Measurements from ENCODE around the gene MYLK. TPM values are rescaled to one million over a fixed set of nuclear protein-coding genes. Genes with fewer than 3 reads are reported as not detected.
"Not testable (repeated sequence)": the region's sequence is repeated elsewhere in the genome, so short reads cannot be mapped to it uniquely, and the experiment has no call there.

MYLK gene
- total and polyA plus RNA-seq, 2 donors (not counting 1 experiment from before 2014, with no cell fraction given) = 0.51 TPM; not detected in 1

DNA sequence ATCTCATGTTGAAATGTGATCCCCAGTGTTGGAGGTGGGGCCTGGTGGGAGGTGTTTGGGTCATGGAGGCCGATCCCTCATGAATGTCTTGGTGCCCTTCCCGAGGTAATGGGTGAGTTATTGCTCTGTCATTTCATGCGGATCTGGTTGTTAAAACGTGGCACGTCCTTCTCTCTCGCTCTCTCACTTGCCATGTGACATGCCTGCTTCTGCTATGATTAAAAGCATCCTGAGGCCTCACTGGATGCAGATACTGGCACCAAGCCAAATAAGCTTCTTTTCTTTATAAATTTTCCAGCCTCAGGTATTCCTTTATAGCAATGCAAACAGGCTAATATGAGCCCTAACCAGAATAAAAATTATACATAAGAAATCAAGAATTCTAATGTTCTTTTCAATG, 267.5 kb downstream of the MYLK start:
- Mint-ChIP-seq H3K27me3 (no peaks in the 10 kb centered on the region), H3K27ac (no peak overlapping the region), H3K9me3 (ENCODE audit: insufficient read depth) (no peaks in the 10 kb centered on the region), H3K4me3 (no peak overlapping the region), H3K4me1 (peaks cover 20% of the 10 kb centered on the region)
- no peaks in the 10 kb centered on the region for H3K27me3 ChIP-seq (replicated peaks in 1 of 4; ENCODE audit: control extremely low read depth in 1 of 4, control insufficient read depth in 3 of 4, insufficient read depth in 4 of 4, low read length in 3 of 4)
- no peak overlapping the region for H3K27ac ChIP-seq (ENCODE audit: low read length in 2 of 2)
- no peak for TF ChIP-seq EZH2 (IDR thresholded peaks at IDR 0.05; ENCODE audit: borderline replicate concordance, insufficient read depth, low read depth, low read length, poor library complexity, severe bottlenecking)
- TF ChIP-seq, protein P1, sequence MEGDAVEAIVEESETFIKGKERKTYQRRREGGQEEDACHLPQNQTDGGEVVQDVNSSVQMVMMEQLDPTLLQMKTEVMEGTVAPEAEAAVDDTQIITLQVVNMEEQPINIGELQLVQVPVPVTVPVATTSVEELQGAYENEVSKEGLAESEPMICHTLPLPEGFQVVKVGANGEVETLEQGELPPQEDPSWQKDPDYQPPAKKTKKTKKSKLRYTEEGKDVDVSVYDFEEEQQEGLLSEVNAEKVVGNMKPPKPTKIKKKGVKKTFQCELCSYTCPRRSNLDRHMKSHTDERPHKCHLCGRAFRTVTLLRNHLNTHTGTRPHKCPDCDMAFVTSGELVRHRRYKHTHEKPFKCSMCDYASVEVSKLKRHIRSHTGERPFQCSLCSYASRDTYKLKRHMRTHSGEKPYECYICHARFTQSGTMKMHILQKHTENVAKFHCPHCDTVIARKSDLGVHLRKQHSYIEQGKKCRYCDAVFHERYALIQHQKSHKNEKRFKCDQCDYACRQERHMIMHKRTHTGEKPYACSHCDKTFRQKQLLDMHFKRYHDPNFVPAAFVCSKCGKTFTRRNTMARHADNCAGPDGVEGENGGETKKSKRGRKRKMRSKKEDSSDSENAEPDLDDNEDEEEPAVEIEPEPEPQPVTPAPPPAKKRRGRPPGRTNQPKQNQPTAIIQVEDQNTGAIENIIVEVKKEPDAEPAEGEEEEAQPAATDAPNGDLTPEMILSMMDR (IDR thresholded peaks at IDR 0.05) = no peak
- CTCF ChIA-PET = no interaction called here
- DNase-seq (no peak), ATAC-seq (ENCODE audit: low read depth) (no peak)
- POLR2A ChIA-PET = no interaction called here
- H3K4me1 ChIP-seq (ENCODE audit: control insufficient read depth in 2 of 2, insufficient read depth in 2 of 2, low read length in 2 of 2) = peaks cover 15 to 18% of the 10 kb centered on the region in 2 donors
- no peak overlapping the region for H3K9ac ChIP-seq (ENCODE audit: low read length)
- no peaks in the 10 kb centered on the region for H4K20me1 ChIP-seq (ENCODE audit: control insufficient read depth, insufficient read depth, low read length, poor library complexity, severe bottlenecking)
- no peaks in the 10 kb centered on the region for H3K9me3 ChIP-seq (ENCODE audit: control extremely low read depth in 1 of 3, control insufficient read depth in 2 of 3, insufficient read depth in 1 of 3, low read length in 2 of 3)
- no peak overlapping the region for H2AFZ ChIP-seq (ENCODE audit: insufficient read depth, low read depth, low read length, poor library complexity, severe bottlenecking)
- 98% methylated on average over 6 of the region's 6 CpGs for WGBS (ENCODE audit: insufficient coverage)
- intact Hi-C loops (cut with micrococcal nuclease) = no loop called here
- no peaks in the 10 kb centered on the region for H3K79me2 ChIP-seq (ENCODE audit: control insufficient read depth, insufficient read depth, low read length)
- peaks cover 0 to 6% of the 10 kb centered on the region in 2 experiments for H3K36me3 ChIP-seq (replicated peaks in 1 of 2; ENCODE audit: control extremely low read depth in 1 of 2, control insufficient read depth in 1 of 2, extremely low read depth in 1 of 2, insufficient read depth in 2 of 2, low read length in 1 of 2)
- H3K4me2 ChIP-seq (replicated peaks; ENCODE audit: low read depth, low read length, poor library complexity, severe bottlenecking) = no peak overlapping the region
- no peak overlapping the region for H3K4me3 ChIP-seq (ENCODE audit: control extremely low read depth in 1 of 5, extremely low read depth in 1 of 5, insufficient read depth in 1 of 5, low read depth in 2 of 5, low read length in 4 of 5)

DNA sequence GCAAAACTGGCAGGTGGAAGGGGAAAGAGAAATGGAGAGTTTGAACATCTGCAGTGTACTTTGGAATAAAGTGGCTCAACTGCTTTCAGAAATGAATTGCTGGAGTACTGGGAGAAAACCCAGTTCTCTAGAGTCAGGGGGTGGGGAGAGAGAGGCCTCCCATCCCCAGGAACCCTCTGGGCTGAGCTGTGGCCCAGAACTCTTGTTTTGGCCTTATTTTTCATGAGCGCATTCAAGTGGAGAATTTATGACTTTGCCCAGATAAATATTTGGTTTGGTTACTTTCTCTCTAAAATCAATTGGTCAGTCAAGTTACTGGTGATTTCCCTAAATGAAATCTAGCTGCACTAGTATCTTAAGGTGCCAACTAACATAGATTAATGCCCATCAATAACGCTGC, 270.6 kb downstream of the MYLK start:
- no peaks in the 10 kb centered on the region for H4K20me1 ChIP-seq (ENCODE audit: control insufficient read depth, insufficient read depth, low read length, poor library complexity, severe bottlenecking)
- H3K27ac ChIP-seq (ENCODE audit: low read length in 2 of 2) = no peak overlapping the region
- TF ChIP-seq, protein P1 (IDR thresholded peaks at IDR 0.05) = no peak
- no peak for TF ChIP-seq EZH2 (IDR thresholded peaks at IDR 0.05; ENCODE audit: borderline replicate concordance, insufficient read depth, low read depth, low read length, poor library complexity, severe bottlenecking)
- no peaks in the 10 kb centered on the region for H3K27me3 Mint-ChIP-seq
- CTCF ChIA-PET = no interaction called here
- H3K27me3 ChIP-seq (replicated peaks in 1 of 4; ENCODE audit: control extremely low read depth in 1 of 4, control insufficient read depth in 3 of 4, insufficient read depth in 4 of 4, low read length in 3 of 4) = no peaks in the 10 kb centered on the region
- ATAC-seq (ENCODE audit: low read depth) (no peak), DNase-seq (no peak)
- H3K4me1 ChIP-seq (ENCODE audit: control insufficient read depth in 2 of 2, insufficient read depth in 2 of 2, low read length in 2 of 2) = peaks cover 15 to 18% of the 10 kb centered on the region in 2 donors
- H3K9ac ChIP-seq (ENCODE audit: low read length) = no peak overlapping the region
- no peak overlapping the region for H2AFZ ChIP-seq (ENCODE audit: insufficient read depth, low read depth, low read length, poor library complexity, severe bottlenecking)
- H3K36me3 ChIP-seq (replicated peaks in 1 of 2; ENCODE audit: control extremely low read depth in 1 of 2, control insufficient read depth in 1 of 2, extremely low read depth in 1 of 2, insufficient read depth in 2 of 2, low read length in 1 of 2) = peaks cover 0 to 6% of the 10 kb centered on the region in 2 experiments
- H3K79me2 ChIP-seq (ENCODE audit: control insufficient read depth, insufficient read depth, low read length) = no peaks in the 10 kb centered on the region
- H3K9me3 Mint-ChIP-seq (ENCODE audit: insufficient read depth) = no peaks in the 10 kb centered on the region
- no peak overlapping the region for H3K27ac Mint-ChIP-seq
- POLR2A ChIA-PET = no interaction called here
- intact Hi-C loops (cut with micrococcal nuclease) = no loop called here
- no peaks in the 10 kb centered on the region for H3K9me3 ChIP-seq (ENCODE audit: control extremely low read depth in 1 of 3, control insufficient read depth in 2 of 3, insufficient read depth in 1 of 3, low read length in 2 of 3)
- H3K4me1 Mint-ChIP-seq = peaks cover 17% of the 10 kb centered on the region
- H3K4me3 ChIP-seq (ENCODE audit: control extremely low read depth in 1 of 5, extremely low read depth in 1 of 5, insufficient read depth in 1 of 5, low read depth in 2 of 5, low read length in 4 of 5) = no peak overlapping the region
- H3K4me2 ChIP-seq (replicated peaks; ENCODE audit: low read depth, low read length, poor library complexity, severe bottlenecking) = no peak overlapping the region
- H3K4me3 Mint-ChIP-seq = no peak overlapping the region
- WGBS (ENCODE audit: insufficient coverage) = 100% methylated on average over 1 of the region's 2 CpGs

DNA sequence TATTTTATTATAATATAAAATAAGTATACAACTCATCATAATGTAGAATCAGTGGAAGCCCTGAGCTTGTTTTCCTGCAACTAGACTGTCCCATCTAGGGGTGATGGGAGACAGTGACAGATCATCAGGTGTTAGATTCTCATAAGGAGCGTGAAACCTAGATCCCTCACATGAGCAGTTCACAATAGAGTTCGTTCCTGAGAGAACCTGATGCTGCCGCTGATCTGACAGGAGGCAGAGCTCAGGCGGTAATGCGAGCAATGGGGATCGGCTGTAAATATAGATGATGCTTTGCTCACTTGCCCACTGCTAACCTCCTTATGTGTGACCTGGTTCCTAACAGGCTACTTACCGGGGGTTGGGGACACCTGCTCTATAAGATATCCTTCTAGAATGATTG, 272.5 kb downstream of the MYLK start:
- peaks cover 7 to 12% of the 10 kb centered on the region in 2 donors for H3K4me1 ChIP-seq (ENCODE audit: control insufficient read depth in 2 of 2, insufficient read depth in 2 of 2, low read length in 2 of 2)
- peaks cover 12% of the 10 kb centered on the region for H3K4me1 Mint-ChIP-seq
- POLR2A ChIA-PET; H3K36me3 ChIP-seq (replicated peaks in 1 of 2; ENCODE audit: control extremely low read depth in 1 of 2, control insufficient read depth in 1 of 2, extremely low read depth in 1 of 2, insufficient read depth in 2 of 2, low read length in 1 of 2); intact Hi-C loops (cut with micrococcal nuclease); DNase-seq; H2AFZ ChIP-seq (ENCODE audit: insufficient read depth, low read depth, low read length, poor library complexity, severe bottlenecking); CTCF ChIA-PET; H3K9me3 ChIP-seq (ENCODE audit: control extremely low read depth in 1 of 3, control insufficient read depth in 2 of 3, insufficient read depth in 1 of 3, low read length in 2 of 3); H3K27ac Mint-ChIP-seq; H3K27ac ChIP-seq (ENCODE audit: low read length in 2 of 2); H3K27me3 ChIP-seq (replicated peaks in 1 of 4; ENCODE audit: control extremely low read depth in 1 of 4, control insufficient read depth in 3 of 4, insufficient read depth in 4 of 4, low read length in 3 of 4); H3K9ac ChIP-seq (ENCODE audit: low read length); H4K20me1 ChIP-seq (ENCODE audit: control insufficient read depth, insufficient read depth, low read length, poor library complexity, severe bottlenecking); H3K27me3 Mint-ChIP-seq; H3K4me3 ChIP-seq (ENCODE audit: control extremely low read depth in 1 of 5, extremely low read depth in 1 of 5, insufficient read depth in 1 of 5, low read depth in 2 of 5, low read length in 4 of 5); H3K4me2 ChIP-seq (replicated peaks; ENCODE audit: low read depth, low read length, poor library complexity, severe bottlenecking); H3K4me3 Mint-ChIP-seq; H3K79me2 ChIP-seq (ENCODE audit: control insufficient read depth, insufficient read depth, low read length); H3K9me3 Mint-ChIP-seq (ENCODE audit: insufficient read depth); ATAC-seq (ENCODE audit: low read depth): not testable (repeated sequence)
- 96% methylated on average over 3 of the region's 7 CpGs for WGBS (ENCODE audit: insufficient coverage)

All from B cell (primary cell).